HL-60 (cell line): ENCODE results near the gene PLOD3.
A peak's percentile ranks its signal among the peaks of the same experiment; 100 is the strongest.

Source experiments
- DNase-seq, 2 experiments: peaks; one replicate each; pipeline ENCODE4 v3.0.0-alpha.2; 2010 to 2020; ENCODE audit warnings: low read depth in 1 of 2, low spot score in 1 of 2
- H3K27ac ChIP-seq: fragments of 250-450 bp; sonication (Bioruptor Pico); replicated peaks from 2 replicates; pipeline ENCODE4 v1.5.1; 2020; ENCODE audit warnings: mild to moderate bottlenecking, moderate library complexity
- H3K27me3 ChIP-seq: fragments of 250-450 bp; sonication (Bioruptor Pico); 2 replicates; pipeline ENCODE4 v1.5.1; 2021; ENCODE audit warnings: mild to moderate bottlenecking, moderate library complexity; ENCODE audit not compliant: insufficient read depth, poor library complexity, severe bottlenecking
- H3K4me3 ChIP-seq: replicated peaks from 2 replicates; pipeline ENCODE4 v1.5.1; 2011; ENCODE audit warnings: mild to moderate bottlenecking, control low read depth, low read length; ENCODE audit not compliant: insufficient read depth
- GABPA ChIP-seq: IDR thresholded peaks from 2 replicates; pipeline ENCODE4 v1.6.1; 2012; ENCODE audit warnings: low read depth
- POLR2AphosphoS5 ChIP-seq: IDR thresholded peaks from 2 replicates; pipeline ENCODE4 v1.6.1; 2012; ENCODE audit warnings: low read depth
- SPI1 ChIP-seq: IDR thresholded peaks from 2 replicates; pipeline ENCODE4 v1.6.1; 2012; ENCODE audit warnings: low read depth, mild to moderate bottlenecking, borderline replicate concordance
- TF ChIP-seq, protein P1 (sequence below): IDR thresholded peaks from 2 replicates; pipeline ENCODE4 v1.6.1; 2012; ENCODE audit warnings: low read depth; ENCODE audit not compliant: insufficient replicate concordance
- TF ChIP-seq, protein P2 (sequence below): IDR thresholded peaks from one replicate; pipeline ENCODE4 v1.5.1; 2011; ENCODE audit warnings: low read length, control low read depth, inconsistent platforms; ENCODE audit not compliant: insufficient read depth

Gene PLOD3

GRCh38 chr7:101165075-101165957, 52.1 kb downstream of the PLOD3 start, which contains the start of gene VGF:
Gene VGF, minus strand, starts transcription at chr7:101165569. Its CDS starts 726 bp downstream, at chr7:101164843.
- TF ChIP-seq, protein P1, sequence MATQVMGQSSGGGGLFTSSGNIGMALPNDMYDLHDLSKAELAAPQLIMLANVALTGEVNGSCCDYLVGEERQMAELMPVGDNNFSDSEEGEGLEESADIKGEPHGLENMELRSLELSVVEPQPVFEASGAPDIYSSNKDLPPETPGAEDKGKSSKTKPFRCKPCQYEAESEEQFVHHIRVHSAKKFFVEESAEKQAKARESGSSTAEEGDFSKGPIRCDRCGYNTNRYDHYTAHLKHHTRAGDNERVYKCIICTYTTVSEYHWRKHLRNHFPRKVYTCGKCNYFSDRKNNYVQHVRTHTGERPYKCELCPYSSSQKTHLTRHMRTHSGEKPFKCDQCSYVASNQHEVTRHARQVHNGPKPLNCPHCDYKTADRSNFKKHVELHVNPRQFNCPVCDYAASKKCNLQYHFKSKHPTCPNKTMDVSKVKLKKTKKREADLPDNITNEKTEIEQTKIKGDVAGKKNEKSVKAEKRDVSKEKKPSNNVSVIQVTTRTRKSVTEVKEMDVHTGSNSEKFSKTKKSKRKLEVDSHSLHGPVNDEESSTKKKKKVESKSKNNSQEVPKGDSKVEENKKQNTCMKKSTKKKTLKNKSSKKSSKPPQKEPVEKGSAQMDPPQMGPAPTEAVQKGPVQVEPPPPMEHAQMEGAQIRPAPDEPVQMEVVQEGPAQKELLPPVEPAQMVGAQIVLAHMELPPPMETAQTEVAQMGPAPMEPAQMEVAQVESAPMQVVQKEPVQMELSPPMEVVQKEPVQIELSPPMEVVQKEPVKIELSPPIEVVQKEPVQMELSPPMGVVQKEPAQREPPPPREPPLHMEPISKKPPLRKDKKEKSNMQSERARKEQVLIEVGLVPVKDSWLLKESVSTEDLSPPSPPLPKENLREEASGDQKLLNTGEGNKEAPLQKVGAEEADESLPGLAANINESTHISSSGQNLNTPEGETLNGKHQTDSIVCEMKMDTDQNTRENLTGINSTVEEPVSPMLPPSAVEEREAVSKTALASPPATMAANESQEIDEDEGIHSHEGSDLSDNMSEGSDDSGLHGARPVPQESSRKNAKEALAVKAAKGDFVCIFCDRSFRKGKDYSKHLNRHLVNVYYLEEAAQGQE, result peak; percentile 99
- TF ChIP-seq GABPA (no peak), POLR2AphosphoS5 (no peak), SPI1 (peak; percentile 49; the same call in 1 of the 2 replicates)
- peak within 1 kb of the TSS; percentile 24 for H3K4me3 ChIP-seq

DNA sequence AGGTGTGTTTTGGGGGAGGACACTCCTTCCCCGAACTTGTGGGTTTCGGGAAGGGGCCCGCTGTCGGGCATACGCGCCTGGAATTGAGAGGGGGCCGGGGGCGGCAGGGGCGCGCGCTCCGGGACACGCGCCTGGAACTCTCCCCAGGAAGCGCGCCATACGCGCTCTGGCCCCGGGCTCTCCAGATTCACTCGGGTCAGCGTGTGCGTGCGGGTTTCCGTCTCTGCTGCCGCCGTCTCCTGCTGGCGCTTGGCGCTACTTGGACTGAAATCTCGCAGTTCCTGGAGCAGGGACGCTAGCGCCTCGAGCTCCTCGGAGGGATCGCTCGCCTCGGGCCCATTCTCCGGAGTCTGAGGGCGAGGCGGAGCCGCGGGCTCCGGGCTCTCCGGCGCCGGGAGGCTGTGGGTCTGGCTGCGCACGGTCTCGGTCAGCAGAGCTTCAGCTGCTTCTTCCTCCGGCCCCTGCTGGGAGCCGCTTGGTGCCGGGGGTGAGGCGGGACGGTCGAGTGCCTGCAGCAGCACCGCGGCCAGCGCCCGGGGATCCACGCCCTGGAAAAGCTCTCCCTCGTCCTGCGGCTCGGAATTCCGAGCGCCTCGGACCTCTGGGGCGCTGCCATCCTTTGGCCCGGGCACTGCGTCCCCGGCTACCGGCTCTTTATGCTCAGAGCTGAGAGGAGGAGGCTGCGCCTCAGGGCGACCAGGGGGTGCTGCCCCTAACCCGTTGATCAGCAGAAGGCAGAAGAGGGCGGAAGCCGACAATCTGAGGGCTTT, 53.1 kb downstream of the PLOD3 start:
- Histone ChIP-seq H3K27me3 (peaks cover 43% of the 10 kb centered on the region), H3K4me3 (peak overlapping the region; percentile 32; the same call in 1 of the 2 replicates), H3K27ac (no peak overlapping the region)
- TF ChIP-seq POLR2AphosphoS5 (no peak), GABPA (no peak), SPI1 (no peak)
- TF ChIP-seq, protein P2, sequence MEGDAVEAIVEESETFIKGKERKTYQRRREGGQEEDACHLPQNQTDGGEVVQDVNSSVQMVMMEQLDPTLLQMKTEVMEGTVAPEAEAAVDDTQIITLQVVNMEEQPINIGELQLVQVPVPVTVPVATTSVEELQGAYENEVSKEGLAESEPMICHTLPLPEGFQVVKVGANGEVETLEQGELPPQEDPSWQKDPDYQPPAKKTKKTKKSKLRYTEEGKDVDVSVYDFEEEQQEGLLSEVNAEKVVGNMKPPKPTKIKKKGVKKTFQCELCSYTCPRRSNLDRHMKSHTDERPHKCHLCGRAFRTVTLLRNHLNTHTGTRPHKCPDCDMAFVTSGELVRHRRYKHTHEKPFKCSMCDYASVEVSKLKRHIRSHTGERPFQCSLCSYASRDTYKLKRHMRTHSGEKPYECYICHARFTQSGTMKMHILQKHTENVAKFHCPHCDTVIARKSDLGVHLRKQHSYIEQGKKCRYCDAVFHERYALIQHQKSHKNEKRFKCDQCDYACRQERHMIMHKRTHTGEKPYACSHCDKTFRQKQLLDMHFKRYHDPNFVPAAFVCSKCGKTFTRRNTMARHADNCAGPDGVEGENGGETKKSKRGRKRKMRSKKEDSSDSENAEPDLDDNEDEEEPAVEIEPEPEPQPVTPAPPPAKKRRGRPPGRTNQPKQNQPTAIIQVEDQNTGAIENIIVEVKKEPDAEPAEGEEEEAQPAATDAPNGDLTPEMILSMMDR, result no peak
- TF ChIP-seq, protein P1, result peak; percentile 92
- no peak for DNase-seq

More at GRCh38 chr7:101165075-101165957, 52.1 kb downstream of the PLOD3 start, which contains the start of gene VGF:
- H3K27me3 ChIP-seq, result peaks cover 52% of the 10 kb centered on the region
- no peak within 1 kb of the TSS for H3K27ac ChIP-seq
- peak; percentile 86 to 93 for DNase-seq

GRCh38 chr7:101163279-101164070, 53.9 kb downstream of the PLOD3 start:
- peak overlapping the region; percentile 32 for H3K4me3 ChIP-seq
- peaks cover 35% of the 10 kb centered on the region for H3K27me3 ChIP-seq
- DNase-seq, result peak in 1 of 2 experiments; percentile 40
- no peak overlapping the region for H3K27ac ChIP-seq
- TF ChIP-seq, protein P1, result no peak
- TF ChIP-seq GABPA (no peak), SPI1 (no peak), POLR2AphosphoS5 (no peak)
- TF ChIP-seq, protein P2, result no peak
